Stomach (tissue), 9 donors: Measurements from ENCODE around the gene SRPX2. TPM values are rescaled to one million over a fixed set of nuclear protein-coding genes. Genes with fewer than 3 reads are reported as not detected.

Experiments
- DNase-seq, 2 donors: peaks; one replicate each; pipeline versions ENCODE4 v3.0.0 to v3.0.0-alpha.2; 2013 to 2019
- H3K27ac ChIP-seq, 5 donors: fragments of 200-600 bp in 4 of 5; sonication (generic) in 4 of 5; one replicate each; pipeline ENCODE4 v1.5.1; 2013 to 2019; ENCODE audit warnings: mild to moderate bottlenecking in 1 of 5, moderate library complexity in 1 of 5
- H3K27me3 ChIP-seq, 3 donors: fragments of 200-600 bp; sonication (generic); one replicate each; pipeline ENCODE4 v1.5.1; 2017 to 2019; ENCODE audit warnings: mixed run types in 1 of 3
- H3K36me3 ChIP-seq, 4 donors: fragments of 200-600 bp; sonication (generic); 1 replicate in 3 of 4; 2 replicates in 1 of 4; pipeline ENCODE4 v1.5.1; 2016 to 2019
- H3K4me1 ChIP-seq, 4 donors: fragments of 200-600 bp; sonication (generic); one replicate each; pipeline ENCODE4 v1.5.1; 2016 to 2019
- H3K4me3 ChIP-seq, 4 donors: fragments of 200-600 bp; sonication (generic) in 3 of 4; one replicate each; pipeline ENCODE4 v1.5.1; 2016 to 2019; ENCODE audit warnings: mild to moderate bottlenecking in 1 of 4
- H3K9me3 ChIP-seq, 4 donors: fragments of 200-600 bp; sonication (generic); one replicate each; pipeline ENCODE4 v1.5.1; 2016 to 2019
- EP300 ChIP-seq: sonication (generic); formaldehyde crosslinking; IDR thresholded peaks from one replicate; pipeline ENCODE4 v1.6.1; 2017; ENCODE audit warnings: antibody characterized with exemption
- POLR2A ChIP-seq, 4 donors: fragments of 450-650 bp; IDR thresholded peaks; one replicate each; pipeline ENCODE4 v1.6.1; 2016; ENCODE audit warnings: antibody characterized with exemption in 4 of 4, control low read depth in 2 of 4, mild to moderate bottlenecking in 1 of 4, moderate library complexity in 1 of 4
- POLR2AphosphoS5 ChIP-seq, 3 donors: sonication (generic); formaldehyde crosslinking; IDR thresholded peaks; one replicate each; pipeline ENCODE4 v1.6.1; 2016; ENCODE audit warnings: antibody characterized with exemption in 3 of 3
- WGBS, 5 donors: extraction: QIAGEN DNeasy Blood & Tissue Kit in 3 of 5; methylation state at CpG; one replicate each; pipeline versions ENCODE4 v1.1.5 to v1.1.7; 2013 to 2018; 5-methylcytosine and 5-hydroxymethylcytosine counted together
- intact Hi-C: fragments of 100-400 bp; cut with DNase I; formaldehyde crosslinking; loops from one replicate; pipeline ENCODE4 v1.15.1; 2023; ENCODE audit warnings: low total_unique reads
- polyA plus RNA-seq, 3 donors: library from polyadenylated mRNA; stranded (reverse); fragments of 200-250 nt; gene quantifications; one replicate each; pipeline ENCODE4 v1.2.3, GENCODE V29; 2013
- total RNA-seq, 5 donors: library from RNA; depleted of rRNA; stranded (reverse); fragments of >200 nt; gene quantifications; one replicate each; pipeline versions ENCODE4 v1.1.0 to v1.2.3, GENCODE V29; 2014 to 2016
- TF ChIP-seq, protein P1 (sequence below), 7 experiments: fragments of 450-650 bp in 4 of 7; fragments of 200-600 bp in 3 of 7; sonication (generic) in 3 of 7; IDR thresholded peaks; one replicate each; pipeline ENCODE4 v1.5.1; 2016 to 2019; ENCODE audit warnings: antibody characterized with exemption in 7 of 7, control low read depth in 2 of 7, mild to moderate bottlenecking in 1 of 7
- donor health status: healthy with polysubstance abuse.
- donor health status: Bipolar disorder and iron deficiency.
- donor health status: healthy.

Gene SRPX2
- total and polyA plus RNA-seq, 8 donors: 2.6 to 28.0 (median 7.5) TPM

DNA sequence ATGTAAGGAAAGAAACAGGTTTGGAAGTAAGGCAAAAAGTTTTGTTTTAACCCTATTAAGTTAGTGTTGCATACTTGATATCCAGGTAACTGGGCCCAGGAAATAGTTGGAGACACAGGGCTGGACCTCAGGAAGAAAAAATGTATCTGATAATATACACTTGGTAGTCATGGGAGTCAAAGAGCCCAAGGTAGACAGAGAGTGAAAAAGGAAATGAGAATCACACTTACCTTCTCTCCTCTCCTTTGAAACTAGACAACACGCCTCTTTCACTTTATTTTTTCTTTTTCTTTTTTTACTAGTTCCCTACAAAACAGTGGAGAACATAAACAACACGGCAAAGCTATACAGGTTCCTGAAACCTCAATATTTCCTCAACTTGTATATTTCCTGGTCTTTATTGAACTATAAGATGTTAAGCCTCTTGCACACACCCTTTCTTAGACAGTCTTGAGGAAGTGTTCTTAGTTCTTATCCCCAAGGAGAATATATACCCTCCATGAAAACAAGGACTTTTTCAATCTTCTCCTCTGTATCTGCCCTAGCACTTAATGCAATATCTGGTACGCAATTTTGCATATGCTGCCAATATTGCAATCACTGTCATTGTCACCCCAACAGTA lies 60.7 kb downstream of the SRPX2 start:
- H3K27ac ChIP-seq: no peak overlapping the region
- TF ChIP-seq, protein P1, sequence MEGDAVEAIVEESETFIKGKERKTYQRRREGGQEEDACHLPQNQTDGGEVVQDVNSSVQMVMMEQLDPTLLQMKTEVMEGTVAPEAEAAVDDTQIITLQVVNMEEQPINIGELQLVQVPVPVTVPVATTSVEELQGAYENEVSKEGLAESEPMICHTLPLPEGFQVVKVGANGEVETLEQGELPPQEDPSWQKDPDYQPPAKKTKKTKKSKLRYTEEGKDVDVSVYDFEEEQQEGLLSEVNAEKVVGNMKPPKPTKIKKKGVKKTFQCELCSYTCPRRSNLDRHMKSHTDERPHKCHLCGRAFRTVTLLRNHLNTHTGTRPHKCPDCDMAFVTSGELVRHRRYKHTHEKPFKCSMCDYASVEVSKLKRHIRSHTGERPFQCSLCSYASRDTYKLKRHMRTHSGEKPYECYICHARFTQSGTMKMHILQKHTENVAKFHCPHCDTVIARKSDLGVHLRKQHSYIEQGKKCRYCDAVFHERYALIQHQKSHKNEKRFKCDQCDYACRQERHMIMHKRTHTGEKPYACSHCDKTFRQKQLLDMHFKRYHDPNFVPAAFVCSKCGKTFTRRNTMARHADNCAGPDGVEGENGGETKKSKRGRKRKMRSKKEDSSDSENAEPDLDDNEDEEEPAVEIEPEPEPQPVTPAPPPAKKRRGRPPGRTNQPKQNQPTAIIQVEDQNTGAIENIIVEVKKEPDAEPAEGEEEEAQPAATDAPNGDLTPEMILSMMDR (IDR thresholded peaks at IDR 0.05): no peak
- no peak for TF ChIP-seq EP300
- TF ChIP-seq POLR2A (IDR thresholded peaks at IDR 0.05): no peak
- no peak for TF ChIP-seq POLR2AphosphoS5 (IDR thresholded peaks at IDR 0.05)
- H3K4me3 ChIP-seq: no peak overlapping the region
- H3K4me1 ChIP-seq: no peaks in the 10 kb centered on the region
- H3K27me3 ChIP-seq: peaks cover 0 to 5% (median 4%) of the 10 kb centered on the region in 3 donors
- peaks cover 0 to 14% (median 4%) of the 10 kb centered on the region in 4 donors for H3K36me3 ChIP-seq
- no peak for DNase-seq
- intact Hi-C loops: no loop called here
- 46 to 56% (median 51%) methylated on average over 3 of the region's 3 CpGs for WGBS, 5 donors
- H3K9me3 ChIP-seq: no peaks in the 10 kb centered on the region

DNA sequence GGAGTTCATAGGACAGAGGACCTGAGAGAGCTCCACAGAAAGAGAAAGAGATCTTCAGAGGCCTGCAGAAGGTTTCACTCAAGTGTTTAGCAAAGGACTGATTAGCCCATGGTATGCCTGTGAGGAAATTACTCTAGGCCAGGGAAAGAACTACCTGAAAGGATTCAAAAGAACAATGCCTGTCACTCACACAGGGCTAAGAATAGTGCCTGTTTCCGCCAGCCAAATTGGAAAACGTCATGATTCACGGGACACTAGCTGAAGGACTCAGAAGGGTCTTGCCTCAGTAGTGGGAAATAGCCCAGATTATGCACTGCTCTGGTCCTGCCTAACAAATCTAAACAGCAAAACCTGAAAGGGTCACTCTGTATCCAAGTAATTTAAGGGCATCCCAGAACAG lies 66.8 kb downstream of the SRPX2 start:
- Histone ChIP-seq H3K27ac (no peak overlapping the region), H3K4me3 (no peak overlapping the region), H3K36me3 (no peaks in the 10 kb centered on the region), H3K27me3 (no peaks in the 10 kb centered on the region), H3K9me3 (no peaks in the 10 kb centered on the region), H3K4me1 (no peaks in the 10 kb centered on the region)
- intact Hi-C loops: no loop called here
- WGBS, 5 donors: 33 to 70% (median 41%) methylated on average over 2 to 3 of the region's 3 CpGs
- no peak for DNase-seq
- TF ChIP-seq, protein P1 (IDR thresholded peaks at IDR 0.05): no peak

DNA sequence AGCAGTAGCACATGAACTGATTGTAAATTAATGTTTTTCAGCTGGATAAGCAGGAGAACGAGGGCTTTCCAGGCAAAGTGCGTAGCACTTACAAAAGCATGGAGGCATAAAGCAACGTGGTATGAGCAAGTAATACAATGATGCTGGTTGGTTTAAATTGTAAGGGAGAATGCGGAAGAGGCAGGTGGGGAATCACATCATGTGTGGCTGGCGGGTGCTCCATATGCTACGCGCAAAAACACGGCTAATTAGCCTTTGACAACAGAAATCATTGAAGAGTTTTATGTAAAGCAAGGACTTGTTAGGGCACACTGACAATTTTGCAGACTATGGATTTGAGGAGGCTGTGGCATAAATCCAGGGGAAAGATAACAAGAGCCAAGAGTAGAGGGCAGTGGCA lies 73.4 kb downstream of the SRPX2 start:
- no peaks in the 10 kb centered on the region for H3K36me3 ChIP-seq
- 79 to 98% (median 88%) methylated on average over 8 of the region's 8 CpGs for WGBS, 5 donors
- H3K4me1 ChIP-seq: no peaks in the 10 kb centered on the region
- H3K27ac ChIP-seq: no peak overlapping the region
- no peaks in the 10 kb centered on the region for H3K27me3 ChIP-seq
- no peak for DNase-seq
- H3K9me3 ChIP-seq: no peaks in the 10 kb centered on the region
- TF ChIP-seq EP300 (no peak), POLR2A (IDR thresholded peaks at IDR 0.05) (no peak), POLR2AphosphoS5 (IDR thresholded peaks at IDR 0.05) (no peak)
- TF ChIP-seq, protein P1 (IDR thresholded peaks at IDR 0.05): no peak
- no peak overlapping the region for H3K4me3 ChIP-seq
- intact Hi-C loops: no loop called here

DNA sequence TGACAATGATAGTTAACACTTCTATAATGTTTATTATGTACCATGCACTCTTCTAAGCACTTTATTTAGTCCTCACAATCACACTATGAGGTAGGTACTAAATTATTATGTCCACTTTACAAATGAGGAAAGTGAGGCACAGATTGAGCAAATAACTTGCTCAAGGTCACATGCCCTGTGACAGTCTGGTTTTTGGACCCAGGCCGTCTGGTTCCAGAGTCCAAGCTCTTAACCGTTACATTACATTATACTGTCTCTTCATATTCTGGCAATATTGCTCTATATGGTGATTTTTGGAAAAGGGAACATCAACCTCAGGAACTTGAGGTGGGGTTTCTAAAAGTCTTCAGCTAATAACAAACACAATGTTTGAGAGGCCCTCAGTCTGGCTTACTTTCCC lies 75.1 kb downstream of the SRPX2 start:
- TF ChIP-seq EP300 (no peak), POLR2A (IDR thresholded peaks at IDR 0.05) (no peak), POLR2AphosphoS5 (IDR thresholded peaks at IDR 0.05) (no peak)
- TF ChIP-seq, protein P1 (IDR thresholded peaks at IDR 0.05): no peak
- intact Hi-C loops: no loop called here
- no peaks in the 10 kb centered on the region for H3K4me1 ChIP-seq
- DNase-seq: no peak
- no peak overlapping the region for H3K27ac ChIP-seq
- H3K27me3 ChIP-seq: no peaks in the 10 kb centered on the region
- no peaks in the 10 kb centered on the region for H3K36me3 ChIP-seq
- no peak overlapping the region for H3K4me3 ChIP-seq
- WGBS, 5 donors: 73 to 94% (median 88%) methylated on average over 2 of the region's 2 CpGs
- no peaks in the 10 kb centered on the region for H3K9me3 ChIP-seq
